Measurements from ENCODE around the gene RAB11FIP4. TPM values are rescaled to one million over a fixed set of nuclear protein-coding genes. Genes with fewer than 3 reads are reported as not detected.

The RAB11FIP4 gene
- total and polyA plus RNA-seq, 9 of the 15 experiments (the other 6 are each of a cell fraction or from before 2014, with no cell fraction given) = 0.62 to 16.6 (median 8.9) TPM

GRCh38 chr17:31425282-31426040 is 34.0 kb downstream of the RAB11FIP4 start (continued):
- no peak for TF ChIP-seq NKRF (IDR thresholded peaks at IDR 0.05; ENCODE audit: borderline replicate concordance)
- TF ChIP-seq ARID4B (CRISPR knock-in tag; IDR thresholded peaks at IDR 0.05) = no peak
- no peak for TF ChIP-seq USF2 (CRISPR knock-in tag; IDR thresholded peaks at IDR 0.05)
- no peak for TF ChIP-seq KLF13 (tag; IDR thresholded peaks at IDR 0.05; ENCODE audit: borderline replicate concordance, low read depth)
- TF ChIP-seq PHTF2 (CRISPR knock-in tag; IDR thresholded peaks at IDR 0.05) = no peak
- TF ChIP-seq GABPA (tag; conservative IDR thresholded peaks at IDR 0.05; ENCODE audit: low read depth) = no peak
- TF ChIP-seq SMARCE1 (IDR thresholded peaks at IDR 0.05) = 0 out of 2 replicates have a peak, but pooled peaks have one; percentile 20
- no peak for TF ChIP-seq ZNF282 (CRISPR knock-in tag; IDR thresholded peaks at IDR 0.05)
- 0 out of 2 replicates have a peak, but pooled peaks have one; percentile 13 for TF ChIP-seq SMARCA4 (IDR thresholded peaks at IDR 0.05)
- TF ChIP-seq RBBP5 (IDR thresholded peaks at IDR 0.05; ENCODE audit: borderline replicate concordance, insufficient read depth, low read length, poor library complexity, severe bottlenecking) = no peak
- TF ChIP-seq STAT6 (CRISPR knock-in tag; IDR thresholded peaks at IDR 0.05) = no peak
- TF ChIP-seq, protein P1, sequence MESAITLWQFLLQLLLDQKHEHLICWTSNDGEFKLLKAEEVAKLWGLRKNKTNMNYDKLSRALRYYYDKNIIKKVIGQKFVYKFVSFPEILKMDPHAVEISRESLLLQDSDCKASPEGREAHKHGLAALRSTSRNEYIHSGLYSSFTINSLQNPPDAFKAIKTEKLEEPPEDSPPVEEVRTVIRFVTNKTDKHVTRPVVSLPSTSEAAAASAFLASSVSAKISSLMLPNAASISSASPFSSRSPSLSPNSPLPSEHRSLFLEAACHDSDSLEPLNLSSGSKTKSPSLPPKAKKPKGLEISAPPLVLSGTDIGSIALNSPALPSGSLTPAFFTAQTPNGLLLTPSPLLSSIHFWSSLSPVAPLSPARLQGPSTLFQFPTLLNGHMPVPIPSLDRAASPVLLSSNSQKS (CRISPR knock-in tag; IDR thresholded peaks at IDR 0.05) = no peak
- TF ChIP-seq RUNX1 (IDR thresholded peaks at IDR 0.05; ENCODE audit: low read depth) = no peak
- peak; percentile 66 for TF ChIP-seq ARID1B (IDR thresholded peaks at IDR 0.05)
- no peak for TF ChIP-seq NELFE (IDR thresholded peaks at IDR 0.05; ENCODE audit: insufficient read depth, insufficient read length)
- TF ChIP-seq TAL1 (IDR thresholded peaks at IDR 0.05) = peak; percentile 72
- peak; percentile 73 for TF ChIP-seq EGR1 (conservative IDR thresholded peaks at IDR 0.05)

Data from K562 (cell line).